Gastrocnemius medialis (tissue), 4 donors: ENCODE results near the gene HMCES.

Experiments
- POLR2A ChIP-seq, 2 donors: fragments of 450-650 bp; IDR thresholded peaks; one replicate each; pipeline ENCODE4 v1.6.1; 2017; ENCODE audit warnings: antibody characterized with exemption in 2 of 2, mild to moderate bottlenecking in 2 of 2, moderate library complexity in 2 of 2
- TF ChIP-seq, protein P1 (sequence below), 5 experiments: fragments of 450-650 bp in 3 of 5; fragments of 200-600 bp in 2 of 5; sonication (generic) in 2 of 5; IDR thresholded peaks in 4 of 5; conservative IDR thresholded peaks in 1 of 5; 1 replicate in 4 of 5; 2 replicates in 1 of 5; pipeline ENCODE4 v1.5.1; 2016 to 2019; ENCODE audit warnings: antibody characterized with exemption in 5 of 5, mild to moderate bottlenecking in 3 of 5, moderate library complexity in 3 of 5

DNA sequence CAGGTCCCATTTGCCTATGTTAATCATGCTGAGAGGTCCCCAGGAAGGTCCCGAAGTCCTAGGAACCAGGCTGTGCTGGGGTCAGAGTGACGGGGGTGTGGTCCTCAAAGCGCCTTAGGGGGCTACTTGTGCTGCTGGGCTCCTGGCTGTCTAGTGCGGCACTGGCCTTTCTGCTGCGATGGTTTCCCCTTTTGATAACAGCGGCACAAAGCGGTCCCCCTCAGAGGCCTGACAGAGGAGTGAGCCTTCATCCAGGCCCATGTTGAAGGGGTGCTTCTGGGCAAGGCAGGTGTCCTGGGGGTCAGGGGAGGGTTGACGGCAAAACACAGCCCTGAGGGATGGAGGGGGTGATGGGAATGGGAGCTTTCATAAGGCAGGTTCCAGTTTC is 68.8 kb downstream of the HMCES start:
- TF ChIP-seq, protein P1, sequence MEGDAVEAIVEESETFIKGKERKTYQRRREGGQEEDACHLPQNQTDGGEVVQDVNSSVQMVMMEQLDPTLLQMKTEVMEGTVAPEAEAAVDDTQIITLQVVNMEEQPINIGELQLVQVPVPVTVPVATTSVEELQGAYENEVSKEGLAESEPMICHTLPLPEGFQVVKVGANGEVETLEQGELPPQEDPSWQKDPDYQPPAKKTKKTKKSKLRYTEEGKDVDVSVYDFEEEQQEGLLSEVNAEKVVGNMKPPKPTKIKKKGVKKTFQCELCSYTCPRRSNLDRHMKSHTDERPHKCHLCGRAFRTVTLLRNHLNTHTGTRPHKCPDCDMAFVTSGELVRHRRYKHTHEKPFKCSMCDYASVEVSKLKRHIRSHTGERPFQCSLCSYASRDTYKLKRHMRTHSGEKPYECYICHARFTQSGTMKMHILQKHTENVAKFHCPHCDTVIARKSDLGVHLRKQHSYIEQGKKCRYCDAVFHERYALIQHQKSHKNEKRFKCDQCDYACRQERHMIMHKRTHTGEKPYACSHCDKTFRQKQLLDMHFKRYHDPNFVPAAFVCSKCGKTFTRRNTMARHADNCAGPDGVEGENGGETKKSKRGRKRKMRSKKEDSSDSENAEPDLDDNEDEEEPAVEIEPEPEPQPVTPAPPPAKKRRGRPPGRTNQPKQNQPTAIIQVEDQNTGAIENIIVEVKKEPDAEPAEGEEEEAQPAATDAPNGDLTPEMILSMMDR (IDR thresholded peaks at IDR 0.05 in 4 of 5, conservative IDR thresholded peaks at IDR 0.05 in 1 of 5): no peak
- TF ChIP-seq POLR2A (IDR thresholded peaks at IDR 0.05): no peak
